Stimulated activated CD8-positive, alpha-beta memory T cell treated with anti-CD3 and anti-CD28 coated beads, Interleukin-4, amount 100 ng/mL, for 4 hours (primary cell): ENCODE data around the gene PARP3.

Source experiments
- DNase-seq, 2 donors: peaks; one replicate each; pipeline ENCODE4 v3.0.0-alpha.2; 2020; ENCODE audit warnings: low read depth in 2 of 2, low spot score in 1 of 2

Gene PARP3

GRCh38 chr3:51948016-51948580 lies 5.9 kb downstream of the PARP3 start:
- no peak for DNase-seq

GRCh38 chr3:51949121-51949520 lies 7.0 kb downstream of the PARP3 start:
- DNase-seq, result no peak

GRCh38 chr3:51950899-51951298 lies 8.7 kb downstream of the PARP3 start:
- no peak for DNase-seq

- DNase-seq, result no peak
These were observed 11.3 kb downstream of the PARP3 start for GRCh38 chr3:51953445-51953844.

GRCh38 chr3:51954105-51954504 lies 11.9 kb downstream of the PARP3 start:
- no peak for DNase-seq

GRCh38 chr3:51954713-51955112 lies 12.6 kb downstream of the PARP3 start:
- no peak for DNase-seq

- DNase-seq, result no peak
These were observed 13.2 kb downstream of the PARP3 start, which contains the start of gene GPR62 for GRCh38 chr3:51955175-51955892. GPR62 (plus strand) TSS chr3:51955381; CDS start chr3:51955653, 272 bp downstream.

- DNase-seq, result no peak
These were observed 14.0 kb downstream of the PARP3 start for GRCh38 chr3:51955893-51956770.

- DNase-seq, result no peak
These were observed 15.5 kb downstream of the PARP3 start for GRCh38 chr3:51957520-51958205.

- DNase-seq, result no peak
These were observed 16.7 kb downstream of the PARP3 start for GRCh38 chr3:51958603-51959521.

GRCh38 chr3:51959651-51960050 lies 17.5 kb downstream of the PARP3 start:
- DNase-seq, result no peak

GRCh38 chr3:51960386-51960785 lies 18.2 kb downstream of the PARP3 start:
- no peak for DNase-seq

GRCh38 chr3:51961011-51961410 lies 18.8 kb downstream of the PARP3 start:
- no peak for DNase-seq

- DNase-seq, result no peak
These were observed 19.7 kb downstream of the PARP3 start for GRCh38 chr3:51961602-51962569.

GRCh38 chr3:51962854-51963530 lies 20.8 kb downstream of the PARP3 start:
- no peak for DNase-seq

GRCh38 chr3:51963951-51964451 lies 21.8 kb downstream of the PARP3 start:
- no peak for DNase-seq

- no peak for DNase-seq
These were observed 22.4 kb downstream of the PARP3 start for GRCh38 chr3:51964521-51964920.

- DNase-seq, result no peak
These were observed 23.9 kb downstream of the PARP3 start for GRCh38 chr3:51966016-51966415.
